CD14-positive monocyte (primary cell): ENCODE results near the gene NDUFB8. TPM values are rescaled to one million over a fixed set of nuclear protein-coding genes. Genes with fewer than 3 reads are reported as not detected.

Experiments
- DNase-seq, 3 donors: peaks; one replicate each; pipeline ENCODE4 v3.0.0-alpha.2; 2011 to 2022
- H2AFZ ChIP-seq: 2 replicates; pipeline ENCODE4 v1.6.0; 2012; ENCODE audit warnings: mild to moderate bottlenecking, low read depth, low read length, inconsistent platforms; ENCODE audit not compliant: insufficient read depth, poor library complexity, severe bottlenecking
- H3K27ac ChIP-seq, 2 donors: 1 replicate in 1 of 2; 2 replicates in 1 of 2; pipeline ENCODE4 v1.5.1; 2012 to 2013; ENCODE audit warnings: low read length in 2 of 2, control low read depth in 1 of 2, inconsistent platforms in 1 of 2, low read depth in 1 of 2, mild to moderate bottlenecking in 1 of 2
- H3K27me3 ChIP-seq, 2 donors: one replicate each; pipeline versions ENCODE4 v1.6.0 to v1.6.1; 2011 to 2013; ENCODE audit warnings: low read length in 2 of 2; ENCODE audit not compliant: control insufficient read depth in 2 of 2, insufficient read depth in 2 of 2
- H3K36me3 ChIP-seq, 2 donors: replicated peaks in 1 of 2; 1 replicate in 1 of 2; 2 replicates in 1 of 2; pipeline versions ENCODE4 v1.5.1 to v1.6.1; 2012 to 2013; ENCODE audit warnings: low read length in 2 of 2, control low read depth in 1 of 2, inconsistent platforms in 1 of 2, mild to moderate bottlenecking in 1 of 2; ENCODE audit not compliant: insufficient read depth in 2 of 2, control insufficient read depth in 1 of 2
- H3K4me1 ChIP-seq, 2 donors: 1 replicate in 1 of 2; 2 replicates in 1 of 2; pipeline versions ENCODE4 v1.5.1 to v1.6.1; 2012 to 2013; ENCODE audit warnings: low read length in 2 of 2, control low read depth in 1 of 2, inconsistent platforms in 1 of 2, mild to moderate bottlenecking in 1 of 2, moderate library complexity in 1 of 2; ENCODE audit not compliant: insufficient read depth in 2 of 2, control insufficient read depth in 1 of 2
- H3K4me2 ChIP-seq: replicated peaks from 2 replicates; pipeline ENCODE3; 2012; ENCODE audit warnings: low read length, moderate library complexity, mild to moderate bottlenecking; ENCODE audit not compliant: poor library complexity, severe bottlenecking; ENCODE audit errors: extremely low read depth
- H3K4me3 ChIP-seq, 3 experiments: fragments of 200-600 bp in 1 of 3; sonication (generic) in 1 of 3; replicated peaks in 1 of 3; 1 replicate in 2 of 3; 2 replicates in 1 of 3; pipeline ENCODE4 v1.5.1; 2011 to 2013; ENCODE audit warnings: low read length in 3 of 3, mild to moderate bottlenecking in 3 of 3, control low read depth in 2 of 3, low read depth in 2 of 3, inconsistent platforms in 1 of 3, moderate library complexity in 1 of 3
- H3K79me2 ChIP-seq: 2 replicates; pipeline ENCODE4 v1.6.0; 2012; ENCODE audit warnings: mild to moderate bottlenecking, control low read depth, inconsistent platforms, low read length, moderate library complexity; ENCODE audit not compliant: insufficient read depth
- H3K9ac ChIP-seq: 2 replicates; pipeline ENCODE4 v1.6.0; 2017; ENCODE audit warnings: low read length, mild to moderate bottlenecking; ENCODE audit not compliant: insufficient read depth, poor library complexity, severe bottlenecking
- H3K9me3 ChIP-seq, 2 donors: replicated peaks in 1 of 2; 1 replicate in 1 of 2; 2 replicates in 1 of 2; pipeline versions ENCODE4 v1.5.1 to v1.6.1; 2012 to 2013; ENCODE audit warnings: low read length in 2 of 2, control low read depth in 1 of 2; ENCODE audit not compliant: control insufficient read depth in 1 of 2, insufficient read depth in 1 of 2
- H4K20me1 ChIP-seq: 2 replicates; pipeline ENCODE4 v1.6.0; 2012; ENCODE audit warnings: mild to moderate bottlenecking, low read length, control low read depth, moderate library complexity; ENCODE audit not compliant: insufficient read depth
- H3K27ac Mint-ChIP-seq, 7 donors: one replicate each; pipeline ENCODE4 v1.8.0; 2020; ENCODE audit warnings: mild to moderate bottlenecking in 7 of 7, mixed read lengths in 7 of 7, moderate library complexity in 6 of 7, inconsistent platforms in 2 of 7
- H3K27me3 Mint-ChIP-seq, 3 donors: one replicate each; pipeline ENCODE4 v1.8.0; 2021 to 2022; ENCODE audit warnings: low read depth in 3 of 3, mild to moderate bottlenecking in 3 of 3, mixed read lengths in 3 of 3, moderate library complexity in 3 of 3, inconsistent platforms in 1 of 3
- H3K36me3 Mint-ChIP-seq, 2 donors: one replicate each; pipeline ENCODE4 v1.8.0; 2020; ENCODE audit warnings: mixed read lengths in 2 of 2, inconsistent platforms in 1 of 2, mild to moderate bottlenecking in 1 of 2
- H3K4me1 Mint-ChIP-seq: one replicate; pipeline ENCODE4 v1.8.0; 2020; ENCODE audit warnings: mild to moderate bottlenecking, mixed read lengths
- H3K4me3 Mint-ChIP-seq, 2 donors: one replicate each; pipeline ENCODE4 v1.8.0; 2020; ENCODE audit warnings: mild to moderate bottlenecking in 2 of 2, mixed read lengths in 2 of 2, moderate library complexity in 1 of 2
- H3K9me3 Mint-ChIP-seq, 7 donors: one replicate each; pipeline ENCODE4 v1.8.0; 2020 to 2022; ENCODE audit warnings: mixed read lengths in 7 of 7, mild to moderate bottlenecking in 6 of 7, moderate library complexity in 6 of 7, inconsistent platforms in 2 of 7
- WGBS: methylation state at CpG from one replicate; pipeline ENCODE4 v1.1.5; 2013; ENCODE audit warnings: missing lambda C conversion rate; ENCODE audit not compliant: insufficient coverage; 5-methylcytosine and 5-hydroxymethylcytosine counted together
- intact Hi-C, 2 donors: fragments of 100-400 bp; cut with micrococcal nuclease; formaldehyde crosslinking; loops; one replicate each; pipeline versions ENCODE4 v1.15.0 to v1.15.1; 2023
- polyA plus RNA-seq, 3 donors: library from polyadenylated mRNA; depleted of rRNA in 1 of 3; unstranded in 2 of 3; stranded (reverse) in 1 of 3; fragments of 300-500 nt in 2 of 3; fragments of >200 nt in 1 of 3; fragmentation: Illumina TruSeq in 2 of 3; gene quantifications; 1 replicate in 2 of 3; 2 replicates in 1 of 3; pipeline ENCODE4 v1.2.3, GENCODE V29; 2012 to 2021
- TF ChIP-seq, protein P1 (sequence below): fragments of 200-600 bp; IDR thresholded peaks from one replicate; pipeline ENCODE4 v1.8.0; 2022; ENCODE audit warnings: antibody characterized with exemption, mild to moderate bottlenecking

The NDUFB8 gene
- polyA plus RNA-seq, 3 donors: 124 to 419 (median 381) TPM

DNA sequence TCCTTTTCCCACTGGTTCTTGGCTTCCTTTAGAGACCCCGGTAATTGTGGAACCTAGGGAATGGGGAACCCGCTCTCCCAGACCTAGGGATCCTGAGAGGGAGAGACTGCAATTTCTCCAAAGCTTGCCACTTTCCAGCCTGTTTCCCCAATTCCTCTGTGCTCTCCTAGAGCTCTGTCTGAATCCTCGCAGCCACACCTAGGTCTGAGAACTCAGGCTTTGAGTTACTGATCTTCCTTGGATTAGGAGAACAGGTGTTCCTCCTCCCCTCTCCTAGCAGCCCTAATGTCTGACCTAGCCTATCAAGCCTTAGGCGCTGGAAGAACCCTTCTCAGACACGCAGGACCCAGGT is 46.9 kb downstream of the NDUFB8 start:
- peaks cover 43 to 57% (median 56%) of the 10 kb centered on the region in 3 donors for H3K27me3 Mint-ChIP-seq
- Histone ChIP-seq H3K9ac (no peak overlapping the region), H3K4me1 (peaks cover 14 to 21% of the 10 kb centered on the region in 2 donors), H3K9me3 (no peaks in the 10 kb centered on the region), H3K36me3 (peaks cover 8 to 14% of the 10 kb centered on the region in 2 donors), H4K20me1 (no peaks in the 10 kb centered on the region), H3K4me2 (peak overlapping the region; percentile 89), H3K79me2 (no peaks in the 10 kb centered on the region), H2AFZ (no peak overlapping the region), H3K27ac (no peak overlapping the region), H3K4me3 (peak overlapping the region in 1 of 3 experiments; percentile 76), H3K27me3 (peaks cover 34 to 56% of the 10 kb centered on the region in 2 donors)
- peaks cover 0 to 14% (median 2%) of the 10 kb centered on the region in 7 donors for H3K9me3 Mint-ChIP-seq
- peaks cover 16% of the 10 kb centered on the region for H3K4me1 Mint-ChIP-seq
- 88% methylated on average over 3 of the region's 5 CpGs for WGBS
- H3K27ac Mint-ChIP-seq: no peak overlapping the region
- H3K4me3 Mint-ChIP-seq: peak overlapping the region in 1 of 2 donors; percentile 92
- no peak for DNase-seq
- peaks cover 13 to 22% of the 10 kb centered on the region in 2 donors for H3K36me3 Mint-ChIP-seq
- TF ChIP-seq, protein P1, sequence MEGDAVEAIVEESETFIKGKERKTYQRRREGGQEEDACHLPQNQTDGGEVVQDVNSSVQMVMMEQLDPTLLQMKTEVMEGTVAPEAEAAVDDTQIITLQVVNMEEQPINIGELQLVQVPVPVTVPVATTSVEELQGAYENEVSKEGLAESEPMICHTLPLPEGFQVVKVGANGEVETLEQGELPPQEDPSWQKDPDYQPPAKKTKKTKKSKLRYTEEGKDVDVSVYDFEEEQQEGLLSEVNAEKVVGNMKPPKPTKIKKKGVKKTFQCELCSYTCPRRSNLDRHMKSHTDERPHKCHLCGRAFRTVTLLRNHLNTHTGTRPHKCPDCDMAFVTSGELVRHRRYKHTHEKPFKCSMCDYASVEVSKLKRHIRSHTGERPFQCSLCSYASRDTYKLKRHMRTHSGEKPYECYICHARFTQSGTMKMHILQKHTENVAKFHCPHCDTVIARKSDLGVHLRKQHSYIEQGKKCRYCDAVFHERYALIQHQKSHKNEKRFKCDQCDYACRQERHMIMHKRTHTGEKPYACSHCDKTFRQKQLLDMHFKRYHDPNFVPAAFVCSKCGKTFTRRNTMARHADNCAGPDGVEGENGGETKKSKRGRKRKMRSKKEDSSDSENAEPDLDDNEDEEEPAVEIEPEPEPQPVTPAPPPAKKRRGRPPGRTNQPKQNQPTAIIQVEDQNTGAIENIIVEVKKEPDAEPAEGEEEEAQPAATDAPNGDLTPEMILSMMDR: peak; percentile 57
- intact Hi-C loops: no loop called here

GRCh38 chr10:100482181-100482833 is 47.4 kb downstream of the NDUFB8 start:
- Mint-ChIP-seq H3K4me3 (peak overlapping the region; percentile 73 to 92), H3K27ac (peak overlapping the region in 1 of 7 donors; percentile 58), H3K27me3 (peaks cover 48 to 58% (median 58%) of the 10 kb centered on the region in 3 donors), H3K36me3 (peaks cover 9 to 21% of the 10 kb centered on the region in 2 donors), H3K4me1 (peaks cover 16% of the 10 kb centered on the region), H3K9me3 (peaks cover 0 to 14% (median 2%) of the 10 kb centered on the region in 7 donors)
- H3K9ac ChIP-seq: peak overlapping the region; percentile 25
- under 1% methylated on average over 58 of the region's 59 CpGs for WGBS
- H3K4me3 ChIP-seq: peak overlapping the region; percentile 44 to 76 (median 53)
- H3K4me2 ChIP-seq: peak overlapping the region; percentile 89
- no peaks in the 10 kb centered on the region for H4K20me1 ChIP-seq
- peak overlapping the region; percentile 81 for H2AFZ ChIP-seq
- no peaks in the 10 kb centered on the region for H3K9me3 ChIP-seq
- peaks cover 14 to 21% of the 10 kb centered on the region in 2 donors for H3K4me1 ChIP-seq
- H3K79me2 ChIP-seq: no peaks in the 10 kb centered on the region
- no peak overlapping the region for H3K27ac ChIP-seq
- peaks cover 34 to 56% of the 10 kb centered on the region in 2 donors for H3K27me3 ChIP-seq
- peaks cover 3 to 9% of the 10 kb centered on the region in 2 donors for H3K36me3 ChIP-seq
- TF ChIP-seq, protein P1: peak; percentile 98
- DNase-seq: peak; percentile 54 to 64 (median 57)
- intact Hi-C loops: no loop called here
